IMR-90 (cell line): ENCODE data around the gene ST8SIA6. TPM values are rescaled to one million over a fixed set of nuclear protein-coding genes. Genes with fewer than 3 reads are reported as not detected.

Experiments
- ATAC-seq: fragments of 200-7000 bp; cut with Tn5 transposase; 2 replicates; pipeline ENCODE4 v1.9.1; 2020; ENCODE audit warnings: low read depth, mild to moderate bottlenecking, moderate library complexity
- BruUV-seq: library from RNA; stranded (reverse); fragments of 400-500 nt; replicated peaks from 2 replicates; lab custom pipeline; 2021; lab: Mats Ljungman, UMichigan
- CTCF ChIA-PET: fragments of 300-600 bp; formaldehyde crosslinking; extraction: SDS; loops from one replicate; lab custom pipeline; 2021; ENCODE audit warnings: antibody characterized with exemption; lab: Yijun Ruan, JAX
- POLR2A ChIA-PET: fragments of 300-600 bp; sonication (Branson Sonifier 250); formaldehyde crosslinking; loops from one replicate; lab custom pipeline; 2022; ENCODE audit warnings: antibody characterized with exemption; ENCODE audit not compliant: unreplicated experiment; lab: Charles Lee
- DNase-seq: peaks from one replicate; pipeline ENCODE4 v3.0.0; 2013
- H2AFZ ChIP-seq: replicated peaks from 2 replicates; pipeline ENCODE3; 2013; ENCODE audit warnings: low read length, mild to moderate bottlenecking; ENCODE audit not compliant: poor library complexity
- H2AK5ac ChIP-seq: 2 replicates; pipeline ENCODE4 v1.6.1; 2013; ENCODE audit warnings: low read depth, low read length, inconsistent platforms
- H2AK9ac ChIP-seq: replicated peaks from 2 replicates; pipeline ENCODE3; 2013; ENCODE audit warnings: mild to moderate bottlenecking, low read depth, low read length, moderate library complexity; ENCODE audit not compliant: poor library complexity
- H2BK120ac ChIP-seq: 2 replicates; pipeline ENCODE4 v1.6.1; 2013; ENCODE audit warnings: low read depth, low read length, inconsistent platforms
- H2BK15ac ChIP-seq: 3 replicates; pipeline ENCODE4 v1.6.1; 2013; ENCODE audit warnings: low read depth, low read length, inconsistent platforms
- H2BK20ac ChIP-seq: 2 replicates; pipeline ENCODE4 v1.6.1; 2013; ENCODE audit warnings: low read depth, mild to moderate bottlenecking, inconsistent platforms, low read length, moderate library complexity
- H2BK5ac ChIP-seq: 2 replicates; pipeline ENCODE4 v1.6.1; 2013; ENCODE audit warnings: mild to moderate bottlenecking, low read depth, low read length, inconsistent platforms; ENCODE audit not compliant: poor library complexity, severe bottlenecking
- H3K14ac ChIP-seq: replicated peaks from 2 replicates; pipeline ENCODE4 v1.6.1; 2013; ENCODE audit warnings: low read depth, low read length, inconsistent platforms
- H3K18ac ChIP-seq: 2 replicates; pipeline ENCODE4 v1.6.1; 2013; ENCODE audit warnings: low read depth, low read length, control low read depth
- H3K23ac ChIP-seq: 2 replicates; pipeline ENCODE4 v1.6.1; 2013; ENCODE audit warnings: low read depth, low read length, inconsistent platforms
- H3K27ac ChIP-seq: 2 replicates; pipeline ENCODE4 v1.5.1; 2013; ENCODE audit warnings: mild to moderate bottlenecking, control low read depth, low read length; ENCODE audit not compliant: insufficient read depth
- H3K27me3 ChIP-seq: 2 replicates; pipeline ENCODE4 v1.6.1; 2013; ENCODE audit warnings: low read length; ENCODE audit not compliant: control insufficient read depth, insufficient read depth
- H3K36me3 ChIP-seq: 2 replicates; pipeline ENCODE4 v1.6.1; 2013; ENCODE audit warnings: low read length, mixed read lengths; ENCODE audit not compliant: control insufficient read depth, insufficient read depth
- H3K4ac ChIP-seq: 2 replicates; pipeline ENCODE4 v1.6.1; 2013; ENCODE audit warnings: low read depth, low read length, inconsistent platforms
- H3K4me1 ChIP-seq: 2 replicates; pipeline ENCODE4 v1.6.1; 2013; ENCODE audit warnings: low read length, mixed read lengths; ENCODE audit not compliant: control insufficient read depth, insufficient read depth
- H3K4me2 ChIP-seq: 2 replicates; pipeline ENCODE4 v1.6.1; 2013; ENCODE audit warnings: low read depth, mild to moderate bottlenecking, control low read depth, low read length, moderate library complexity
- H3K4me3 ChIP-seq: 2 replicates; pipeline ENCODE4 v1.5.1; 2013; ENCODE audit warnings: low read depth, mild to moderate bottlenecking, control low read depth, low read length, moderate library complexity; ENCODE audit not compliant: insufficient read depth
- H3K56ac ChIP-seq: 2 replicates; pipeline ENCODE4 v1.6.1; 2013; ENCODE audit warnings: low read length, inconsistent platforms; ENCODE audit not compliant: insufficient read depth; ENCODE audit errors: extremely low read depth
- H3K79me1 ChIP-seq, 2 experiments: 2 replicates each; pipeline ENCODE4 v1.6.1; 2013; ENCODE audit warnings: low read length in 2 of 2, inconsistent platforms in 1 of 2, low read depth in 1 of 2
- H3K9ac ChIP-seq: 2 replicates; pipeline ENCODE4 v1.6.1; 2013; ENCODE audit warnings: low read depth, low read length, control low read depth
- H3K9me1 ChIP-seq: 2 replicates; pipeline ENCODE4 v1.6.1; 2013; ENCODE audit warnings: low read length, inconsistent platforms; ENCODE audit not compliant: insufficient read depth
- H3K9me3 ChIP-seq: 2 replicates; pipeline ENCODE4 v1.6.1; 2013; ENCODE audit warnings: low read length; ENCODE audit not compliant: control insufficient read depth, insufficient read depth
- H4K20me1 ChIP-seq: 2 replicates; pipeline ENCODE4 v1.6.1; 2013; ENCODE audit warnings: low read length, inconsistent platforms; ENCODE audit not compliant: insufficient read depth
- H4K5ac ChIP-seq: 2 replicates; pipeline ENCODE4 v1.6.1; 2013; ENCODE audit warnings: mild to moderate bottlenecking, low read depth, low read length, control low read depth
- H4K8ac ChIP-seq, 2 experiments: 2 replicates each; pipeline ENCODE4 v1.6.1; 2013; ENCODE audit warnings: low read depth in 2 of 2, low read length in 2 of 2, control low read depth in 1 of 2, inconsistent platforms in 1 of 2
- H4K91ac ChIP-seq: 2 replicates; pipeline ENCODE4 v1.6.1; 2013; ENCODE audit warnings: low read depth, low read length, inconsistent platforms; ENCODE audit not compliant: insufficient read depth
- CHD1 ChIP-seq: IDR thresholded peaks from 2 replicates; pipeline ENCODE4 v1.6.1; 2012; ENCODE audit warnings: low read depth, low read length, improper control_type of control experiment
- ELK1 ChIP-seq: fragments of 150-350 bp; IDR thresholded peaks from 2 replicates; pipeline ENCODE4 v1.6.1; 2016; ENCODE audit warnings: low read depth, mild to moderate bottlenecking, low read length, moderate library complexity, borderline replicate concordance
- FOS ChIP-seq: fragments of 150-350 bp; IDR thresholded peaks from 2 replicates; pipeline ENCODE4 v1.6.1; 2016; ENCODE audit warnings: low read depth, low read length
- MXI1 ChIP-seq: IDR thresholded peaks from 2 replicates; pipeline ENCODE4 v1.6.1; 2012; ENCODE audit warnings: low read depth, mild to moderate bottlenecking, low read length, moderate library complexity, borderline replicate concordance
- RCOR1 ChIP-seq: IDR thresholded peaks from 2 replicates; pipeline ENCODE4 v1.6.1; 2012; ENCODE audit warnings: mild to moderate bottlenecking, low read length, improper control_type of control experiment; ENCODE audit not compliant: insufficient replicate concordance
- SMC3 ChIP-seq: fragments of 150-350 bp; IDR thresholded peaks from 2 replicates; pipeline ENCODE4 v1.6.1; 2016; ENCODE audit warnings: low read depth, mild to moderate bottlenecking, antibody characterized with exemption, low read length, moderate library complexity
- USF2 ChIP-seq: fragments of 150-350 bp; IDR thresholded peaks from 2 replicates; pipeline ENCODE4 v1.6.1; 2017; ENCODE audit warnings: mild to moderate bottlenecking, antibody characterized with exemption, low read length, low read depth
- WGBS, 2 experiments: methylation state at CpG; one replicate each; pipeline versions ENCODE4 v1.1.5 to v1.1.7; 2013; ENCODE audit warnings: missing lambda C conversion rate in 2 of 2; ENCODE audit not compliant: insufficient read length in 1 of 2; ENCODE audit errors: extremely low coverage in 2 of 2; 5-methylcytosine and 5-hydroxymethylcytosine counted together
- dilution Hi-C: fragments of 300-500 bp; cut with HindIII; formaldehyde crosslinking; loops from one replicate; pipeline ENCODE4 v1.14.3; 2018; ENCODE audit warnings: low sequenced_read_pairs; ENCODE audit not compliant: unreplicated experiment
- in situ Hi-C: fragments of 300-500 bp; cut with MboI; formaldehyde crosslinking; loops from 3 replicates; pipeline ENCODE4 v1.14.3; 2019; ENCODE audit warnings: low sequenced_read_pairs, inconsistent platforms, mixed read lengths
- intact Hi-C: fragments of 100-400 bp; cut with micrococcal nuclease; formaldehyde crosslinking; loops from 2 replicates; pipeline ENCODE4 v1.10.0; 2022
- polyA plus RNA-seq, 3 experiments: library from polyadenylated mRNA; depleted of rRNA; stranded (reverse); fragments of >200 nt; gene quantifications; 2 replicates each; pipeline ENCODE4 v1.2.3, GENCODE V29; 2012; ENCODE audit warnings: low replicate concordance in 1 of 3
- total RNA-seq: library from RNA; depleted of rRNA; stranded (reverse); fragments of >200 nt; gene quantifications from 2 replicates; pipeline ENCODE4 v1.2.3, GENCODE V29; 2012

ST8SIA6 gene
- total and polyA plus RNA-seq, 2 of the 4 experiments (the other 2 are of a cell fraction) = 0.10 to 0.18 TPM

GRCh38 chr10:17465328-17466125 lies 11.1 kb upstream of the ST8SIA6 start:
- no peak overlapping the region for H3K56ac ChIP-seq
- no peaks in the 10 kb centered on the region for H3K9me1 ChIP-seq
- H2AK9ac ChIP-seq = no peak overlapping the region
- dilution Hi-C loops (no loop called here), intact Hi-C loops (no loop called here), in situ Hi-C loops (no loop called here)
- H3K4me1 ChIP-seq = no peaks in the 10 kb centered on the region
- no peak overlapping the region for H3K23ac ChIP-seq
- H3K79me1 ChIP-seq = no peaks in the 10 kb centered on the region
- no peak overlapping the region for H4K5ac ChIP-seq
- H4K91ac ChIP-seq = no peak overlapping the region
- no peak overlapping the region for H3K4me2 ChIP-seq
- no peak overlapping the region for H3K27ac ChIP-seq
- peaks cover 3% of the 10 kb centered on the region; the same call in 1 of the 2 replicates for H3K27me3 ChIP-seq
- no peak overlapping the region for H2BK15ac ChIP-seq
- no peaks in the 10 kb centered on the region for H4K20me1 ChIP-seq
- no peak for DNase-seq
- H3K36me3 ChIP-seq = no peaks in the 10 kb centered on the region
- H2AK5ac ChIP-seq = no peak overlapping the region
- H3K4me3 ChIP-seq = no peak overlapping the region
- POLR2A ChIA-PET = no interaction called here
- no TSS peak for BruUV-seq
- no peak overlapping the region for H3K14ac ChIP-seq
- no peak overlapping the region for H2AFZ ChIP-seq
- no peak overlapping the region for H3K18ac ChIP-seq
- H2BK5ac ChIP-seq = no peak overlapping the region
- TF ChIP-seq FOS = no peak
- no peak for TF ChIP-seq CHD1
- no peak for TF ChIP-seq SMC3
- no peak for TF ChIP-seq USF2
- TF ChIP-seq RCOR1 = no peak
- TF ChIP-seq MXI1 = no peak
- TF ChIP-seq ELK1 = no peak
- no CpG with 5 or more reads among the region's 5 CpGs for WGBS, 2 experiments
- no peak overlapping the region for H2BK20ac ChIP-seq
- H3K9ac ChIP-seq = no peak overlapping the region
- CTCF ChIA-PET = interaction anchor here (0.6 kb wide), 1 partner anchor 714 kb away, joined by 3 read pairs; no protein-coding TSS in a partner anchor
- ATAC-seq = no peak
- no peak overlapping the region for H2BK120ac ChIP-seq
- H3K9me3 ChIP-seq = no peaks in the 10 kb centered on the region; the same call in 1 of the 2 replicates
- no peak overlapping the region for H4K8ac ChIP-seq
- H3K4ac ChIP-seq = no peak overlapping the region
